Astrocyte (in vitro differentiated cells and primary cell): Measurements from ENCODE around the gene TUBB6. TPM values are rescaled to one million over a fixed set of nuclear protein-coding genes. Genes with fewer than 3 reads are reported as not detected.

Source experiments
- DNase-seq: peaks from one replicate; pipeline ENCODE4 v3.0.0-alpha.2; 2010; ENCODE audit warnings: low read depth
- FAIRE-seq: peaks from 2 replicates; lab custom pipeline; 2011; peaks lifted over from hg19 to GRCh38; lab: Jason Lieb, UNC
- H2AFZ ChIP-seq: 2 replicates; pipeline ENCODE4 v1.6.0; 2012; ENCODE audit warnings: low read depth, low read length, inconsistent platforms
- H3K27ac ChIP-seq: 2 replicates; pipeline ENCODE4 v1.5.1; 2011; ENCODE audit warnings: low read depth, low read length, inconsistent platforms
- H3K27me3 ChIP-seq: 2 replicates; pipeline ENCODE4 v1.6.0; 2011; ENCODE audit warnings: low read length, inconsistent platforms; ENCODE audit not compliant: insufficient read depth
- H3K36me3 ChIP-seq: 2 replicates; pipeline ENCODE4 v1.5.1; 2011; ENCODE audit warnings: low read length, inconsistent platforms; ENCODE audit not compliant: insufficient read depth
- H3K4me1 ChIP-seq: 2 replicates; pipeline ENCODE4 v1.5.1; 2011; ENCODE audit warnings: low read length, inconsistent platforms; ENCODE audit not compliant: insufficient read depth
- H3K4me2 ChIP-seq: 2 replicates; pipeline ENCODE4 v1.6.0; 2012; ENCODE audit warnings: low read length, inconsistent platforms
- H3K4me3 ChIP-seq: 2 replicates; pipeline ENCODE4 v1.5.1; 2011; ENCODE audit warnings: low read depth, mild to moderate bottlenecking, low read length, inconsistent platforms; ENCODE audit not compliant: insufficient read depth
- H3K79me2 ChIP-seq: 2 replicates; pipeline ENCODE4 v1.6.0; 2012; ENCODE audit warnings: mild to moderate bottlenecking, low read length, inconsistent platforms; ENCODE audit not compliant: insufficient read depth
- H3K9ac ChIP-seq: 2 replicates; pipeline ENCODE4 v1.6.0; 2012; ENCODE audit warnings: mild to moderate bottlenecking, low read length, inconsistent platforms
- H3K9me3 ChIP-seq: 2 replicates; pipeline ENCODE4 v1.5.1; 2012; ENCODE audit warnings: low read depth, mild to moderate bottlenecking, low read length, inconsistent platforms; ENCODE audit not compliant: insufficient read depth
- H4K20me1 ChIP-seq: 2 replicates; pipeline ENCODE4 v1.6.0; 2012; ENCODE audit warnings: low read length, inconsistent platforms; ENCODE audit not compliant: insufficient read depth
- H3K27ac Mint-ChIP-seq: one replicate; pipeline ENCODE4 v1.8.0; 2021; ENCODE audit warnings: mild to moderate bottlenecking, mixed read lengths; ENCODE audit not compliant: unreplicated experiment
- H3K27me3 Mint-ChIP-seq: one replicate; pipeline ENCODE4 v1.8.0; 2021; ENCODE audit warnings: low read depth, mixed read lengths; ENCODE audit not compliant: unreplicated experiment
- H3K36me3 Mint-ChIP-seq: one replicate; pipeline ENCODE4 v1.8.0; 2021; ENCODE audit warnings: low read depth, mixed read lengths; ENCODE audit not compliant: unreplicated experiment
- H3K4me1 Mint-ChIP-seq: one replicate; pipeline ENCODE4 v1.8.0; 2021; ENCODE audit warnings: low read depth, mixed read lengths; ENCODE audit not compliant: unreplicated experiment
- H3K4me3 Mint-ChIP-seq: one replicate; pipeline ENCODE4 v1.8.0; 2021; ENCODE audit warnings: mild to moderate bottlenecking, moderate library complexity, mixed read lengths; ENCODE audit not compliant: unreplicated experiment
- H3K9me3 Mint-ChIP-seq: one replicate; pipeline ENCODE4 v1.8.0; 2021; ENCODE audit warnings: mild to moderate bottlenecking, mixed read lengths; ENCODE audit not compliant: unreplicated experiment
- EZH2 ChIP-seq: IDR thresholded peaks from 2 replicates; pipeline ENCODE4 v1.6.1; 2012; ENCODE audit warnings: mild to moderate bottlenecking, low read length, inconsistent platforms; ENCODE audit not compliant: insufficient read depth
- total RNA-seq: library from RNA; stranded (reverse); gene quantifications from 2 replicates; pipeline ENCODE4 v1.2.1, GENCODE V29; 2021
- TF ChIP-seq, protein P1 (sequence below): IDR thresholded peaks from 2 replicates; pipeline ENCODE4 v1.5.1; 2011; ENCODE audit warnings: low read depth, mild to moderate bottlenecking, inconsistent platforms, low read length, moderate library complexity; ENCODE audit not compliant: insufficient read depth

TUBB6 gene
- total RNA-seq, 1 donor from 2014 or later, result 528 TPM

DNA sequence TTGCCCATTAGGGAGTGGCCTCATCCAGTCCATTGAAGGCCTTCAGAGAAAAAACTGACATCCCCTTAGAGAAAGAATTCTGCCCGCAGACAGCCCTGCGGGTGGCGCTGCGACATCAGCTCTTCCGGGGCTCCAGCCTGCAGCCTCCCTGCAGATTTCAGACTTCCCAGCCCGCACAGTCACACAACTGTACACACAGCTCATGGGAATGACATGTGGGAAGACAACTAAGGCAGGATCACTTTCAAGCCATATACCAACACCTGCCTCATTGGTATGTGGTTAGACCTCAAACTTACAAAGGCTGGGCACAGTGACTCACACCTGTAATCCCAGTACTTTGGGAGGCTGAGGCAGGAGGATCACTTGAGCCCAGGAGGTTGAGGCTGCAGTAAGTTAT, 24.8 kb upstream of the TUBB6 start:
- no peaks in the 10 kb centered on the region for H3K9me3 Mint-ChIP-seq
- H3K27me3 ChIP-seq, result no peaks in the 10 kb centered on the region
- DNase-seq (peak; percentile 69), FAIRE-seq (no peak)
- peak overlapping the region; percentile 73 for H3K9ac ChIP-seq
- H3K4me1 ChIP-seq, result peaks cover 55% of the 10 kb centered on the region
- peak overlapping the region; percentile 90 for H3K27ac ChIP-seq
- H3K4me2 ChIP-seq, result peak overlapping the region; percentile 74
- no peaks in the 10 kb centered on the region for H3K36me3 Mint-ChIP-seq
- H3K79me2 ChIP-seq, result peaks cover 11% of the 10 kb centered on the region
- TF ChIP-seq, protein P1, sequence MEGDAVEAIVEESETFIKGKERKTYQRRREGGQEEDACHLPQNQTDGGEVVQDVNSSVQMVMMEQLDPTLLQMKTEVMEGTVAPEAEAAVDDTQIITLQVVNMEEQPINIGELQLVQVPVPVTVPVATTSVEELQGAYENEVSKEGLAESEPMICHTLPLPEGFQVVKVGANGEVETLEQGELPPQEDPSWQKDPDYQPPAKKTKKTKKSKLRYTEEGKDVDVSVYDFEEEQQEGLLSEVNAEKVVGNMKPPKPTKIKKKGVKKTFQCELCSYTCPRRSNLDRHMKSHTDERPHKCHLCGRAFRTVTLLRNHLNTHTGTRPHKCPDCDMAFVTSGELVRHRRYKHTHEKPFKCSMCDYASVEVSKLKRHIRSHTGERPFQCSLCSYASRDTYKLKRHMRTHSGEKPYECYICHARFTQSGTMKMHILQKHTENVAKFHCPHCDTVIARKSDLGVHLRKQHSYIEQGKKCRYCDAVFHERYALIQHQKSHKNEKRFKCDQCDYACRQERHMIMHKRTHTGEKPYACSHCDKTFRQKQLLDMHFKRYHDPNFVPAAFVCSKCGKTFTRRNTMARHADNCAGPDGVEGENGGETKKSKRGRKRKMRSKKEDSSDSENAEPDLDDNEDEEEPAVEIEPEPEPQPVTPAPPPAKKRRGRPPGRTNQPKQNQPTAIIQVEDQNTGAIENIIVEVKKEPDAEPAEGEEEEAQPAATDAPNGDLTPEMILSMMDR, result no peak
- no peak for TF ChIP-seq EZH2
- H3K27ac Mint-ChIP-seq, result peak overlapping the region; percentile 96
- no peaks in the 10 kb centered on the region for H3K36me3 ChIP-seq
- H3K27me3 Mint-ChIP-seq, result no peaks in the 10 kb centered on the region
- H3K4me3 Mint-ChIP-seq, result no peak overlapping the region
- H2AFZ ChIP-seq, result no peak overlapping the region
- H3K4me1 Mint-ChIP-seq, result peaks cover 31% of the 10 kb centered on the region
- H4K20me1 ChIP-seq, result no peaks in the 10 kb centered on the region
- no peaks in the 10 kb centered on the region for H3K9me3 ChIP-seq
- no peak overlapping the region for H3K4me3 ChIP-seq

DNA sequence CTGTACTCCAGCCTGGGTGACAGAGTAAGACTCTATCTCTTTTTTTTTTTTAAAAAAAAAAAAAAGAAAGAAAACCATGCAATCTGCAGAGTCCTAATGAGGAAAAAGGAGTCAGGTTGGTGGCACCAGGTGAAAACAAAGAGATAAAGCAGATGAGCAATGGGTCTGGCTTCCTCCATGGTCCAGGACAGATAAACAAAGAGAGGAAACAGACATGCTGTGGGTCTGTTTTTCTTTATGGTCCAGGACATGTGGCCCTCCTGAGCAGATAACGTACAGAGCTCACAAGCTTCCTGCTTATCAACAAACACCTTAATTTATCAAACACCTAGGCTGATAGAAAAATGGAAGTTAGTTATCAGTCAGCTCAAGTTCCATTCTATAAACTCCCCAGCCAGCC, 24.4 kb upstream of the TUBB6 start:
- Histone ChIP-seq H3K36me3 (no peaks in the 10 kb centered on the region), H3K27me3 (no peaks in the 10 kb centered on the region), H4K20me1 (no peaks in the 10 kb centered on the region), H3K9ac (no peak overlapping the region), H3K79me2 (peaks cover 8% of the 10 kb centered on the region), H3K4me2 (no peak overlapping the region), H3K4me1 (peaks cover 55% of the 10 kb centered on the region), H2AFZ (no peak overlapping the region), H3K4me3 (no peak overlapping the region), H3K9me3 (no peaks in the 10 kb centered on the region), H3K27ac (no peak overlapping the region)
- FAIRE-seq (no peak), DNase-seq (no peak)
- H3K36me3 Mint-ChIP-seq, result no peaks in the 10 kb centered on the region
- H3K4me3 Mint-ChIP-seq, result no peak overlapping the region
- peak overlapping the region; percentile 60 for H3K27ac Mint-ChIP-seq
- peaks cover 29% of the 10 kb centered on the region for H3K4me1 Mint-ChIP-seq
- TF ChIP-seq, protein P1, result no peak
- TF ChIP-seq EZH2, result no peak
- H3K9me3 Mint-ChIP-seq, result no peaks in the 10 kb centered on the region
- H3K27me3 Mint-ChIP-seq, result no peaks in the 10 kb centered on the region

GRCh38 chr18:12287131-12287681, 20.8 kb upstream of the TUBB6 start:
- no peak for DNase-seq
- H3K4me1 ChIP-seq, result peaks cover 31% of the 10 kb centered on the region
- H3K36me3 ChIP-seq, result no peaks in the 10 kb centered on the region
- Mint-ChIP-seq H3K27ac (peak overlapping the region; percentile 95), H3K4me1 (peaks cover 20% of the 10 kb centered on the region), H3K27me3 (peaks cover 2% of the 10 kb centered on the region), H3K4me3 (peak overlapping the region; percentile 76), H3K36me3 (no peaks in the 10 kb centered on the region), H3K9me3 (no peaks in the 10 kb centered on the region)
- H3K9me3 ChIP-seq, result no peaks in the 10 kb centered on the region
- no peaks in the 10 kb centered on the region for H3K27me3 ChIP-seq
- H2AFZ ChIP-seq, result peak overlapping the region; percentile 91
- no peaks in the 10 kb centered on the region for H4K20me1 ChIP-seq
- H3K4me2 ChIP-seq, result peak overlapping the region; percentile 94
- peak overlapping the region; percentile 88 for H3K9ac ChIP-seq
- H3K4me3 ChIP-seq, result peak overlapping the region; percentile 62
- H3K27ac ChIP-seq, result peak overlapping the region; percentile 89
- no peaks in the 10 kb centered on the region for H3K79me2 ChIP-seq
- no peak for FAIRE-seq
- TF ChIP-seq, protein P1, result no peak
- TF ChIP-seq EZH2, result no peak
